Measurements from ENCODE around the gene HOXB3. TPM values are rescaled to one million over a fixed set of nuclear protein-coding genes. Genes with fewer than 3 reads are reported as not detected.
A peak's percentile ranks its signal among the peaks of the same experiment; 100 is the strongest.

Gene HOXB3
- total and polyA plus RNA-seq, 2 of the 4 experiments (the other 2 are of a cell fraction), result 6.3 to 59.6 TPM

DNA sequence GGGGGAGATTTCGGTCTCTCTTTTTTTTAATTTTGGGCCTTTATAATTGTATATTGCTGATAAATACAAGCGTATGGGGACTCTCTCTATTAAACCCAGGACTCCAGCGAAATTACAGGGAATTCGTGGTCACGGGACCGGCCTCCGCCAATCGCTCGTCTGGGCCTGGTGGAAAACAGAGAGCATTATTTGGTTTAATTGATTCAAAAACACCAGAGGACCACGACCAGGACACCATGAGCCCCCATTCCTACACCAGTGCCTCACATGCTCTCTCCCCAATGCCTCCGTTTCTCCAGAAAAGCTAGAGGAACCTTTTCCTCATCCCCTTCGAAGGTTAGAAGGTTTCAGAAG lies 45.0 kb downstream of the HOXB3 start, which contains the start of gene HOXB2:
HOXB2 (minus strand) TSS at position 88 of the 354 bp plus-strand sequence. CDS start 198 bp downstream, outside the sequence.
- H3K27me3 ChIP-seq (ENCODE audit: control insufficient read depth, insufficient read depth, low read length), result no peaks in the 10 kb centered on the region
- peaks cover 3% of the 10 kb centered on the region; the same call in 1 of the 2 replicates for H3K9me1 ChIP-seq (ENCODE audit: insufficient read depth, low read length)
- H4K20me1 ChIP-seq (ENCODE audit: insufficient read depth, low read length), result no peaks in the 10 kb centered on the region
- peak within 1 kb of the TSS; percentile 92 for H4K91ac ChIP-seq (ENCODE audit: insufficient read depth, low read depth, low read length)
- ChIA-PET CTCF (no interaction called here), POLR2A (ENCODE audit: unreplicated experiment) (no interaction called here)
- peaks cover 27% of the 10 kb centered on the region for H3K36me3 ChIP-seq (ENCODE audit: control insufficient read depth, insufficient read depth, low read length)
- peak within 1 kb of the TSS; percentile 84 for H4K5ac ChIP-seq (ENCODE audit: low read depth, low read length)
- dilution Hi-C loops (cut with HindIII; ENCODE audit: low sequenced_read_pairs, unreplicated experiment), result no loop called here
- peak within 1 kb of the TSS; percentile 80 to 94 for H4K8ac ChIP-seq (ENCODE audit: low read depth in 2 of 2, low read length in 2 of 2)
- H3K4ac ChIP-seq (ENCODE audit: low read depth, low read length), result peak within 1 kb of the TSS; percentile 98
- intact Hi-C loops (cut with micrococcal nuclease), result no loop called here
- peak within 1 kb of the TSS; percentile 100 for H3K23ac ChIP-seq (ENCODE audit: low read depth, low read length)
- peak within 1 kb of the TSS; percentile 96 for H2BK5ac ChIP-seq (ENCODE audit: low read depth, low read length, poor library complexity, severe bottlenecking)
- H2BK120ac ChIP-seq (ENCODE audit: low read depth, low read length), result peak within 1 kb of the TSS; percentile 91
- peak within 1 kb of the TSS; percentile 80 for H3K4me2 ChIP-seq (ENCODE audit: low read depth, low read length)
- H3K56ac ChIP-seq (ENCODE audit: extremely low read depth, insufficient read depth, low read length), result peak within 1 kb of the TSS; percentile 99
- H3K14ac ChIP-seq (replicated peaks; ENCODE audit: low read depth, low read length), result peak within 1 kb of the TSS; percentile 99
- peak within 1 kb of the TSS; percentile 72 for H2AFZ ChIP-seq (replicated peaks; ENCODE audit: low read length, poor library complexity)
- H3K4me1 ChIP-seq (ENCODE audit: control insufficient read depth, insufficient read depth, low read length), result peaks cover 32% of the 10 kb centered on the region
- ATAC-seq (ENCODE audit: low read depth), result peak; percentile 16; the same call in 1 of the 2 replicates
- H3K18ac ChIP-seq (ENCODE audit: low read depth, low read length), result peak within 1 kb of the TSS; percentile 96
- H2BK15ac ChIP-seq (ENCODE audit: low read depth, low read length), result peak within 1 kb of the TSS; percentile 95
- H2BK20ac ChIP-seq (ENCODE audit: low read depth, low read length), result peak within 1 kb of the TSS; percentile 93
- TF ChIP-seq RFX5 (IDR thresholded peaks at IDR 0.05; ENCODE audit: low read depth, low read length), result no peak
- peak; percentile 5; the same call in 1 of the 2 replicates for TF ChIP-seq BHLHE40 (IDR thresholded peaks at IDR 0.05; ENCODE audit: low read depth, low read length)
- TF ChIP-seq, protein P1, sequence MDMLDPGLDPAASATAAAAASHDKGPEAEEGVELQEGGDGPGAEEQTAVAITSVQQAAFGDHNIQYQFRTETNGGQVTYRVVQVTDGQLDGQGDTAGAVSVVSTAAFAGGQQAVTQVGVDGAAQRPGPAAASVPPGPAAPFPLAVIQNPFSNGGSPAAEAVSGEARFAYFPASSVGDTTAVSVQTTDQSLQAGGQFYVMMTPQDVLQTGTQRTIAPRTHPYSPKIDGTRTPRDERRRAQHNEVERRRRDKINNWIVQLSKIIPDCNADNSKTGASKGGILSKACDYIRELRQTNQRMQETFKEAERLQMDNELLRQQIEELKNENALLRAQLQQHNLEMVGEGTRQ (IDR thresholded peaks at IDR 0.05; ENCODE audit: low read depth, low read length), result peak; percentile 92
- TF ChIP-seq FOS (IDR thresholded peaks at IDR 0.05; ENCODE audit: low read depth, low read length), result no peak
- TF ChIP-seq, protein P2, sequence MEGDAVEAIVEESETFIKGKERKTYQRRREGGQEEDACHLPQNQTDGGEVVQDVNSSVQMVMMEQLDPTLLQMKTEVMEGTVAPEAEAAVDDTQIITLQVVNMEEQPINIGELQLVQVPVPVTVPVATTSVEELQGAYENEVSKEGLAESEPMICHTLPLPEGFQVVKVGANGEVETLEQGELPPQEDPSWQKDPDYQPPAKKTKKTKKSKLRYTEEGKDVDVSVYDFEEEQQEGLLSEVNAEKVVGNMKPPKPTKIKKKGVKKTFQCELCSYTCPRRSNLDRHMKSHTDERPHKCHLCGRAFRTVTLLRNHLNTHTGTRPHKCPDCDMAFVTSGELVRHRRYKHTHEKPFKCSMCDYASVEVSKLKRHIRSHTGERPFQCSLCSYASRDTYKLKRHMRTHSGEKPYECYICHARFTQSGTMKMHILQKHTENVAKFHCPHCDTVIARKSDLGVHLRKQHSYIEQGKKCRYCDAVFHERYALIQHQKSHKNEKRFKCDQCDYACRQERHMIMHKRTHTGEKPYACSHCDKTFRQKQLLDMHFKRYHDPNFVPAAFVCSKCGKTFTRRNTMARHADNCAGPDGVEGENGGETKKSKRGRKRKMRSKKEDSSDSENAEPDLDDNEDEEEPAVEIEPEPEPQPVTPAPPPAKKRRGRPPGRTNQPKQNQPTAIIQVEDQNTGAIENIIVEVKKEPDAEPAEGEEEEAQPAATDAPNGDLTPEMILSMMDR (conservative IDR thresholded peaks at IDR 0.05; ENCODE audit: low read depth, low read length), result no peak
- TF ChIP-seq POLR2A (IDR thresholded peaks at IDR 0.05; ENCODE audit: low read depth, low read length), result no peak
- H2AK9ac ChIP-seq (replicated peaks; ENCODE audit: low read depth, low read length, poor library complexity), result peak within 1 kb of the TSS; percentile 50
- H3K4me3 ChIP-seq (ENCODE audit: insufficient read depth, low read depth, low read length), result peak within 1 kb of the TSS; percentile 96
- in situ Hi-C loops (cut with MboI; ENCODE audit: low sequenced_read_pairs), result loop anchor here (10.0 kb wide), 1 partner anchor 190 kb away; no protein-coding TSS in a partner anchor
- WGBS, 2 experiments (ENCODE audit: extremely low coverage in 2 of 2, insufficient read length in 1 of 2), result no CpG with 5 or more reads among the region's 12 CpGs
- peaks cover 4 to 29% of the 10 kb centered on the region in 2 experiments; a peak in 2 of 4 replicates for H3K79me1 ChIP-seq (ENCODE audit: low read depth in 1 of 2, low read length in 2 of 2)
- peak within 1 kb of the TSS; percentile 99 for H3K27ac ChIP-seq (ENCODE audit: insufficient read depth, low read length)
- peak; percentile 77 for DNase-seq
- H2AK5ac ChIP-seq (ENCODE audit: low read depth, low read length), result peak within 1 kb of the TSS; percentile 93
- no peaks in the 10 kb centered on the region for H3K9me3 ChIP-seq (ENCODE audit: control insufficient read depth, insufficient read depth, low read length)
- peak within 1 kb of the TSS; percentile 100 for H3K9ac ChIP-seq (ENCODE audit: low read depth, low read length)
- no TSS peak for BruUV-seq (replicated peaks)
